IPS-20b (cell line): ENCODE measurements around the gene MAP1LC3A.

Experiments used
- H3K27ac ChIP-seq: one replicate; pipeline ENCODE4 v1.5.1; 2013; ENCODE audit warnings: low read length
- H3K27me3 ChIP-seq: 2 replicates; pipeline ENCODE4 v1.6.1; 2013; ENCODE audit warnings: mild to moderate bottlenecking, low read length, inconsistent platforms; ENCODE audit not compliant: insufficient read depth
- H3K36me3 ChIP-seq: 2 replicates; pipeline ENCODE4 v1.6.1; 2013; ENCODE audit warnings: low read depth, mild to moderate bottlenecking, inconsistent platforms, low read length, moderate library complexity; ENCODE audit not compliant: insufficient read depth
- H3K4me1 ChIP-seq: 2 replicates; pipeline ENCODE4 v1.6.1; 2013; ENCODE audit warnings: mild to moderate bottlenecking, control low read depth, inconsistent platforms, low read length, moderate library complexity; ENCODE audit not compliant: insufficient read depth
- H3K4me3 ChIP-seq: 2 replicates; pipeline ENCODE4 v1.5.1; 2013; ENCODE audit warnings: mild to moderate bottlenecking, low read length, inconsistent platforms
- H3K9ac ChIP-seq: 2 replicates; pipeline ENCODE4 v1.6.1; 2013; ENCODE audit warnings: low read depth, mild to moderate bottlenecking, inconsistent platforms, low read length, moderate library complexity
- H3K9me3 ChIP-seq: 2 replicates; pipeline ENCODE4 v1.6.1; 2013; ENCODE audit warnings: mild to moderate bottlenecking, low read depth, low read length, inconsistent platforms; ENCODE audit not compliant: insufficient read depth

MAP1LC3A gene

GRCh38 chr20:34607066-34607465, 48.5 kb downstream of the MAP1LC3A start:
- H3K9me3 ChIP-seq = no peaks in the 10 kb centered on the region
- H3K4me3 ChIP-seq = no peak overlapping the region
- H3K4me1 ChIP-seq = no peaks in the 10 kb centered on the region
- no peak overlapping the region for H3K27ac ChIP-seq
- H3K27me3 ChIP-seq = no peaks in the 10 kb centered on the region
- no peak overlapping the region for H3K9ac ChIP-seq
- H3K36me3 ChIP-seq = no peaks in the 10 kb centered on the region
